Daoy (cell line): Measurements from ENCODE around the gene CDK15. TPM values are rescaled to one million over a fixed set of nuclear protein-coding genes. Genes with fewer than 3 reads are reported as not detected.
"Not testable (repeated sequence)": the region's sequence is repeated elsewhere in the genome, so short reads cannot be mapped to it uniquely, and the experiment has no call there.

Experiments used
- DNase-seq: peaks from one replicate; pipeline ENCODE4 v3.0.0-alpha.2; 2015; ENCODE audit warnings: low read depth
- total RNA-seq: library from RNA; depleted of rRNA; stranded (reverse); fragments of >200 nt; shearing (Covaris generic); gene quantifications from 2 replicates; pipeline ENCODE4 v1.2.3, GENCODE V29; 2014; rRNA removed

The CDK15 gene
- total RNA-seq: 7.3 and 14.9 TPM in 2 replicates

GRCh38 chr2:201806442-201807170 is at the start of gene CDK15:
TSS of gene CDK15 (plus strand) at chr2:201806537. CDS start at chr2:201806665, 128 bp downstream.
- DNase-seq: peak; percentile 57

DNA sequence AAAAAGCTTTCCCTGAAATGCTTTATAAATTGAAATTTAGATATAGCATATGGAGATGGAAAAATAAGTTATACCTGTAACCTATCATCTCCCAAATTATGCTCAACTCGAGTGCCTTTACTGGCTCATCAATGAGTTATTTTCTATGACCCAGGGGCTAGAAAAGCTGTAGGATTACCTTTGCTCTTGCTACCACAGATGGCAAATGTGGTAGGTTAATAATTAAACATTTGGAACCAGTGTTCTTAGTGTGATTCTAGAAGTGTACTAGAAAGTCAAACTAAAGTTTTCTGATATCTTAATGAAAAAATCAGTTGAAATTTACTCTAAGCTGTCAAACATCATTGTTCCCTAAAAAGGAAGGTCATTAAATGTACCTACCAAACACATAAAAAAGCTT is 48.1 kb upstream of the CDK15 start:
- DNase-seq: no peak

DNA sequence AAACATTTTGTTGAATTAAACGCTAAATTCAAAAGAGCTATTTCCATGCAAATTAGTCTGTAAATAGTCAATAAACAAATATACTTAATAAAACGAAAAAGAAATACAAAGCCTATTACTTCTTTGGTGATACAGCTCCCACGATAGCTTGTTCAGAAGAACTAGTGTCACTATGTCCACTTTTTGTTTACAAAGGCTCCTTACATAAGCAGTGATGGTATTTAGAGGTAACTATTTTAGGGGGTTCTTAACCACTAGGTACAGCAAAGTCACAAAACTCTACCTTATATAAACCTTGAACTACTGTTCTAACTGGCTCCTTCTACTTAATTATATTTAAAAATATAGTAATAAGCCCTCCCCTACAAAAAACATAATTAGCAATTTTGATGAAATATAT is 47.5 kb upstream of the CDK15 start:
- no peak for DNase-seq

DNA sequence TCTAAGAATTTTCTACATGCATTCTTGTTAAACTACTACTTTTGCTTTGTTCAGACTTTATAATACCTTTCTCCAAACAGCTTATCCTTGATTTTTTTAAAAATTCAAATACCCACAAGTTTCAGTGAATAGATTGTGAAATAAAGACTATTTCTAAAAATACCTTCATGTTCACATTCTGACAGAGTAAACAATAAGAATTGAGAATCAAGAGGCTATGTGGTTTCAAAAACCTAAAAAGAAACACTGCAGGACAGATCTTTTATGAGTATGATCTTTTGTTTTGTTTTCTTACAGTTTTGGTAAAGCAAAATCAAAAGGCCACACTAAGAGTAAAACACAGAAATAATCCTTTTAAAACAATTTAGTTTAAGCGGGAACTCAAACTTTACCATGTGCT is 46.8 kb upstream of the CDK15 start:
- no peak for DNase-seq

- DNase-seq: no peak
Observed at GRCh38 chr2:201761101-201761500, 45.2 kb upstream of the CDK15 start.

DNA sequence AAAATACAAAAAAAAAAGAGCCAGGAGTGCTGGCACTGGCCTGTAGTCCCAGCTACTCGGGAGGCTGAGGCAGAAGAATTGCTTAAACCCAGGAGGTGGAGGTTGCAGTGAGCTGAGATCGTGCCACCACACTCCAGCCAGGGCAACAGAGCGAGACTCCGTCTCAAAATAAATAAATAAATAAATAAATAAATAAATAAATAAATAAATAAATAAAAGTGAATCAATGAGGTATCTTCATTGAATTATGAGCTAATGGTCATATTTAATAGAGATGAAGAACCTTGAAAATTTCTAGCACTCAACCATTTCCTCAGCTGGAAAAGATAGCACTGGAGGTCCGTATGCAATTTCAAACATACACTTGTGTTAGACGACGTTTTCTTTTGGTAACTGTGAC is 41.9 kb upstream of the CDK15 start:
- not testable (repeated sequence) for DNase-seq

GRCh38 chr2:201765799-201766198 is 40.5 kb upstream of the CDK15 start:
- no peak for DNase-seq

DNA sequence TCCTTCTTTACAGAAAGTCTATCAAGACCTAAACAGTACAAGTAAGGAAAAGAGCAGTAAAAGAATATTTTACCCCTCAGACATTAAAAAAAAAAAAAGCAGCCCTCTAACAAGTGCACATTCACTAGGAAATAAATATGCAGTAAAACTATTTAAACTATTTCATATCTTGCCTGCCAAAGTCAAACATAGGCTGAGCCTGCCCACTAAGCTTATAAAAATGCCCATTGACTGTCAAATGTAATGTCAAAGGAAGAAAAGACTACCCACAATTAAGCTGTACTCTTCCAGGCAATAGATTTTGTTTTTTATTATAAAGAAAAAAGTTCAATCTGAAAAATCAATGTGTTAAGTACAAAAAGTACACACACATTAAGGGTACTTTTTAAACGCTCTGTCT is 37.4 kb upstream of the CDK15 start:
- DNase-seq: no peak

- no peak for DNase-seq
Observed at GRCh38 chr2:201769666-201770373, 36.5 kb upstream of the CDK15 start.

DNA sequence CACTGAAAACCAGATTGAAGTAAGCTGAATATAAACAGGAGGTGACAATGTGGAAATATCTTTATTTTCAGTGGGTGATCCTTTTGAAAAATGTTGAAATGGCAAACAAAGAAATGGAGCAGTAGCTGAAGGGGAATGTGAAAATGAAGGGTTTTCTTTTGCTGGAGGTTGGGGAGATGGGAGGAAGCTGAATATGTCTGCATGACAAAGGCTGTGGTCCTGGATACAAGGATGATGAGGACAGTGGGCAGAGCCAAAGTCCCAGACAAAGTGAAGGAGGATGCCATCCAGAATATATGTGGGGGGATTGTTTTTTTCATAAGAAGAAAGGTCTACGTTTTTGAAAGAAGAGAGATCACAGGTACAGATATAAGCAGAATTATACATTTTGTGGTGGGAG is 32.3 kb upstream of the CDK15 start:
- no peak for DNase-seq

GRCh38 chr2:201774546-201774945 is 31.8 kb upstream of the CDK15 start:
- no peak for DNase-seq

DNA sequence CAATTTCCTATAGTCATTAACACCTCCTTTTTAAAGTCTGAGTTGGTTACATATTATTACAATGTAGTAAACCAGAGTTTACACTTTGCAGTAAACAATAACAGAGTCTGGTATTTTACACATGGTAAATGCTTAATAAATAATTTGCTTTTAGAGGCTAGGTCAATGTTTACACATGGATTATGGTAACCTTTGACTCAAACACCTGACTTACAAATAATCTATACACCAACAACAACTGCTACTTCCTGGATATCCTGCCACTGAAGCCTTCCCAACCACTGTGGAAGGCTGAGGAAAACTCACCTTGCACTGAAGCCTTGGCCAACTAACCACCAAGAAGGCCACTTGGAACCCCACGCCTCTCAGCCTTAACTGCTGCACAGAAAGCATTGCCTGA is 31.0 kb upstream of the CDK15 start:
- DNase-seq: no peak

GRCh38 chr2:201777043-201777442 is 29.3 kb upstream of the CDK15 start:
- DNase-seq: no peak

DNA sequence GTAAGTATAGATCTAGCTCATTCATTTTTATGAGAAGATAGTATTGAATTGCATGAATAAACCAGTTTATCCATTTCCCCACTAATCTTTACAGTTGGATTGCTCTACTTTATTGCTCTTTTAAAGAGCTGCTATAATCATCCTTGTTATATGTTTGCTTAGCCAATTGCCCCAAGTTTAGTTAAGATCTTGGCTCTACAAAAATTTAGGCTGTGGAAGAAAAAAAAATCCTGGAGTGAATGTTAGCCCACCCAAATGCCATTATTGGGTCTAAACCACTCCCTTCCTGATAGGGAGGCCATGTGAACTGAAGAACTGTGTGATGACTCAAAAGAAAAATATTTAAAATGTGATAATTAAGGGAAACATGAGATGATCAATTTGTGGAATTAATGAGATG is 28.5 kb upstream of the CDK15 start:
- peak; percentile 5 for DNase-seq

DNA sequence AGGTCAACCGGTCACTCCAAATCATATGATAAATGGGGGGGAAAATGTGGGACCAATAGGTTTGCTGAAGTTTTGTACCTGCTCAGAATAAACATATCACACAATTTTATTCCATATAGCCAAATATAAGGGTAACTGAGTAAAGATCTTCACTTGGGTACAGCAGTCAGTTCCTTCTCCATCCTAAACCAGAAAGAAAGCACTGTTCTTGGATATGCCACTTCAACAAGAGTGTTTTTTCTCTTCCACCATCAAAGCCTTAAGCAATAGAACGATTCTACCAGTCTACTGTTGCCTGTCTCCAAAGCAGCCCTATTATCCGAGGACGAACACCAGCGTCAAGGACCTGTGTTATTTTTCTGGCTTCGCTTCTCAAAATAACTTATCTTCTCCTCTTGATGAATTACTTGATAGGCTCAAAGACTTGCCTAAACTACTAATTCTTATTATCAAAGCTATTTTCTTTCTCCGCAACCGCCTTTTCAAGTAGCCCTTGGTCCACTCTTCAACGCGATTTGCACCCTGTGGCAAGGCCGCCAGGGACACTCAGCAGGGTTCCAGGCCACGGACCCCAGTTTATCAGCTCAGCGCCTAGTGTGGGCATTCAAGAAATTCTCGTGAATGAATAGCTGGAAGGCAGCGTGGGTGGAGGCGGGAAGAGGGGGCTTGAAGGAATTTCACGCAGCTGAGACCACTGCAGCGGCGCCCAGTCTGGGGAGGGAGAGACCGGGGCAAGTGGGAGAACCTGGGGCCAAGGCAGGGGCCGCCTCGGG is 26.2 kb upstream of the CDK15 start:
- no peak for DNase-seq

DNA sequence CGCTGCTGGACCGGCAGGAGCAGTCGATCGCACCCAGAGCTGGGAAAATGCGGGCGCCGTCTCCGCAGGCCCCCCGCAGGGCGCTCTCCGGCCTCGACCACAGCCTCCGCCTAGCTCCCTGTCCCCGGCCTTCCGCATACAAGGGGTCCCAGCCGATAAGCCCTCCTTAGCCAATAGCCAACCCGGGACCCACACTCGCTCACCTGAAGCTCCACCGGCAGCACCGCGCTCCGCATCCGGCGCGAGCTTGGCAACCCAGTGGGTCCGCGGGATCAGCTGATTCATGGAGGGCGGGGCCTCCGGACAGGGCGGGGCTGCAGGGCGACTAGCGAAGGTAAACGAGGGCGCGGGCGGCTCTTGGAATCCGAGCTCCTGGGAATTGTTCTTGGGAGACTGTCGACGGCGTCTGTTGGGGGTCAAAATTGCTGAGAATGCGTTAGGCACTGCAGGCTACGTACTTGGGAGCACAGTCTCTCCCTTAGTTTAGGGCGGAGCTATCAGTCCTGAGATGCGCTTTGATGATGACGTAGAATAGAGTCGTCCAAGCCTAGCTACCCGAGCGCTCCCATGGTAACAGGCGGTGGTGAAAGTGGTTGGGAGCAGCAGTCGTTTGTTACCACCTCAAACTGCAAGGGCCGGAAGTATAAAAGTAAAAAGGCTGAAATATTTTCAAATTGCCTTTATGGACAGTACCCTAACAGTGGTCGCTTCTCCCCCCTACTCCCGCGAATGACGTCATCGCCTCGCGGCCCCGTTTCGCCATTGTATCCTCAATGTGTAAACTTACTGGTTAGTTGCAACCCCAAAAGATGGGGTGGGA is 25.5 kb upstream of the CDK15 start, which contains the start of gene ALS2:
Gene ALS2, minus strand, starts transcription at position 260 of the 820 bp plus-strand sequence. CDS start 12,048 bp downstream, outside the sequence.
- peak; percentile 98 for DNase-seq

DNA sequence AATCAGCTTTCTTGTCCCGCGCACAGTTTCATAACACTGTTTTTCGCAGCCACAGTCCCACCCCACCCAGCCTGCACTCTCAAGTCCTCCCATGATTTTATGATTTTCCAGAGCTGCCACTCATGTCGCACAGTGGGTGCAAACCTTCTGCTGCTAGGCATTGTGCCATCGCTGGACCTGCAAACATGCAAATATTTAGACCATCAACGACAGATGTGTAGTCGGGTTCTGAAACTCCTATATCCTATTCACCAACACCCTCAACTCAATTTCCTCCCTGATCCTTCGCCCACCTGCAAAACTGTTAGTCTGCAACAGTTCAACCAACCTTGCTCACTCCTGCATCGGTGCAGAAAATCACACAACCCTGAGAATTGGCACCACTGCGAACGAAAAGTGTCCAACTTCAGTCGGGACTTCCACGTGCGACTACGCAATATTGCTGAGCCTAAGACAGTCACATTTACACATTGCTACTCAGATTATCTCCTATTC is 24.7 kb upstream of the CDK15 start:
- DNase-seq: no peak

DNA sequence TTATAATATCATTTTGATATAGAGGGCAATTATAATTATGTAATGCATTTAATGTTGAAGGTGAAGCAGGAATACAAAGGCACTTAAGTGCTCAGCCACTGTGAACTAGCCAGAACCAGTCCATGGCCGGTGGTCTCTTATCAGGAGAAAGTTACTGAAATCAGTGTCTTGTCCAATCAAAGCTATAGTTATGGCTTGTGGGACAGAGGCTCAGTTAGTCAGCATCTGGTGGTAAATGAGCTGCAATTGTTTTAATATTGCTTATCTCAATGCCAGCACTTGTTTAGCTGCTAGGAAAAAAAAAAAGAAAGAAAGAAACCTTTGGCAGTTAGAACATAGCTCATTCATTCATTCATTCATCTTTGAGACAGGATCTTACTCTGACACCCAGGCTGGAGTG is 21.8 kb upstream of the CDK15 start:
- no peak for DNase-seq

DNA sequence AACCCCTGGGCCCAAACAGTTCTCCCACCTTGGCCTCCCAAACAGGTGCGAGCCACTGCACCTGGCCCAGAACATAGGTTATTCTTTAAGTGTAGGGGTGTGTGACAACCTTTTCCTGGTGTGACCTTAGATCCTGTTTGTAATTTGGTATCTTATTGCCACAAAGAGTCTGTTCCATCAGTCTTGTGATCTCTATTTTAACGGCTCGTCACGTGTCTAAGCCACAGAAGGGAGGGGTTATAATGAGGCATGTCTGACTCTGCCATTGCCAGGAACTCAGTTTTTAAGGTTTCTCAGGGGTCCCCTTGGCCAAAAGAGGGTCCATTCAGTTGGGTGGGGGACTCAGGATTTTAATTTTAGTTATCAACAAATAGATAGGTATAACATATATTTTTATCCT is 21.2 kb upstream of the CDK15 start:
- no peak for DNase-seq

- DNase-seq: peak; percentile 45
Observed at GRCh38 chr2:201786471-201786870, 19.9 kb upstream of the CDK15 start.

DNA sequence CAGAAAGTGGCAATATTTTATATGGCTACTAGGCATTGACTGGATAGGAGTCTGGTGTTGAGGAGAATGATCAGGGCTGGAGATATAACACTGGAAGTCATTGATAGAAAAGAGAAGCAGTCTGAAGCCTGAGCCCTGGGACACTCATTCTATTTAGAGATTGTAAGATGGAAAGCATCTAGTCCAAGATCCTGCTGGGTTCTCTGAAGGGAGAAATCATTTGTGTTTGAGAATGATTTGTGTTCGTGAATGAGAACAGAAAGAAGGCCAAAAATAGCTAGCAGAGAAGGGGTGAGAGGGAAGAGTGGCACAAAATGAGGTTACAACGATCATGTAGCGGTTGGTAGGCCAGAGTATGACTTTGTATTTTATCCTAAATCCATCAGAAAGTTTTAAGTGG is 18.0 kb upstream of the CDK15 start:
- no peak for DNase-seq
